ENCODE measurements around the gene CORO1C. TPM values are rescaled to one million over a fixed set of nuclear protein-coding genes. Genes with fewer than 3 reads are reported as not detected.
A peak's percentile ranks its signal among the peaks of the same experiment; 100 is the strongest.

The CORO1C gene
- polyA plus RNA-seq, 1 of the 3 experiments (the other 2 are of a cell fraction), result 150 TPM

DNA sequence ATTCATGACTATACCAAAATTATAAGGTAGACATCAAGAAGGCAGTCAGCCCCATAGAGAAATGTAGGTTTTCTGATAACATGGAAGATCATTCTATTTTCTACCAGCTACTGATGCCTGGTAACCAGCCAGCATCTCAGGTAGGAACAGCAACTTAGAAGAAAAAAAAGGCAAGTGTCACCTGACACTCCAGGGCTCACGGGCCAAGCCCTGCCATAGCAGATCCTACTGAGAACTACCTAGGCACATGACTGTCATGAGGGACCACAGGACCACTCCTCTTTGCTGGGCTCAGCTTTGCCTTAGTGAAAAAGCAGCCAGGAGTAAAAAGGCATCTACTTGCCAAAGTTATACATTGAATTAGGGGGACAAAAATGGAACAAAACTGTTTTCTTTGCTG, 33.4 kb downstream of the CORO1C start:
- CTCF ChIA-PET, result interaction anchor here (1.4 kb wide), 1 partner anchor 17 kb away, joined by 5 read pairs; no protein-coding TSS in a partner anchor
- H3K79me2 ChIP-seq (ENCODE audit: insufficient read depth), result peaks cover 100% of the 10 kb centered on the region
- H3K4me2 ChIP-seq, result 0 out of 2 replicates have a peak overlapping the region, but pooled peaks have one; percentile 21
- H4K20me1 ChIP-seq (ENCODE audit: insufficient read depth), result peaks cover 46% of the 10 kb centered on the region
- POLR2A ChIA-PET, result no interaction called here
- H3K9me2 ChIP-seq, result no peaks in the 10 kb centered on the region
- H3F3A ChIP-seq (replicated peaks; ENCODE audit: insufficient read depth), result peaks cover 69% of the 10 kb centered on the region
- H3K9me3 ChIP-seq, result no peaks in the 10 kb centered on the region
- H2AFZ ChIP-seq (ENCODE audit: low read depth), result no peak overlapping the region
- H3K36me3 ChIP-seq (replicated peaks in 1 of 2; ENCODE audit: control insufficient read depth in 1 of 2, insufficient read depth in 2 of 2, low read length in 1 of 2), result peaks cover 51 to 69% of the 10 kb centered on the region in 2 experiments
- TF ChIP-seq CTCF (IDR thresholded peaks at IDR 0.05) (no peak), FOXJ3 (CRISPR knock-in tag; IDR thresholded peaks at IDR 0.05) (no peak), POLR2AphosphoS5 (IDR thresholded peaks at IDR 0.05; ENCODE audit: low read depth, low read length) (no peak), TCF12 (IDR thresholded peaks at IDR 0.05) (no peak), REST (IDR thresholded peaks at IDR 0.05; ENCODE audit: low read depth, low read length) (no peak), RFX5 (IDR thresholded peaks at IDR 0.05; ENCODE audit: low read length) (no peak), RAD21 (IDR thresholded peaks at IDR 0.05; ENCODE audit: low read length) (no peak), EZH2phosphoT487 (IDR thresholded peaks at IDR 0.05; ENCODE audit: borderline replicate concordance, low read depth) (no peak), YY1 (IDR thresholded peaks at IDR 0.05; ENCODE audit: low read depth) (no peak), EP300 (IDR thresholded peaks at IDR 0.05; ENCODE audit: borderline replicate concordance in 1 of 2, low read depth in 1 of 2, low read length in 1 of 2) (no peak), JUND (IDR thresholded peaks at IDR 0.05) (no peak), GATA2 (CRISPR knock-in tag; IDR thresholded peaks at IDR 0.05) (no peak), NFIC (IDR thresholded peaks at IDR 0.05; ENCODE audit: borderline replicate concordance) (no peak)
- TF ChIP-seq, protein P1, sequence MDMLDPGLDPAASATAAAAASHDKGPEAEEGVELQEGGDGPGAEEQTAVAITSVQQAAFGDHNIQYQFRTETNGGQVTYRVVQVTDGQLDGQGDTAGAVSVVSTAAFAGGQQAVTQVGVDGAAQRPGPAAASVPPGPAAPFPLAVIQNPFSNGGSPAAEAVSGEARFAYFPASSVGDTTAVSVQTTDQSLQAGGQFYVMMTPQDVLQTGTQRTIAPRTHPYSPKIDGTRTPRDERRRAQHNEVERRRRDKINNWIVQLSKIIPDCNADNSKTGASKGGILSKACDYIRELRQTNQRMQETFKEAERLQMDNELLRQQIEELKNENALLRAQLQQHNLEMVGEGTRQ (IDR thresholded peaks at IDR 0.05; ENCODE audit: borderline replicate concordance, low read depth, low read length), result no peak
- H3K9ac ChIP-seq, result no peak overlapping the region
- 86% methylated on average over 1 of the region's 1 CpG for WGBS (ENCODE audit: low lambda C conversion rate)
- H3K27ac ChIP-seq (ENCODE audit: low read depth in 2 of 2, low read length in 1 of 2), result peak overlapping the region in 1 of 2 experiments; percentile 99; a peak in 2 of 4 replicates
- H3K4me1 ChIP-seq (ENCODE audit: control insufficient read depth in 1 of 2, insufficient read depth in 2 of 2, low read depth in 1 of 2, low read length in 1 of 2), result peaks cover 31 to 66% of the 10 kb centered on the region in 2 experiments
- no peak overlapping the region for H3K4me3 ChIP-seq (ENCODE audit: low read depth in 2 of 2, low read length in 1 of 2)
- no peaks in the 10 kb centered on the region for H3K27me3 ChIP-seq (ENCODE audit: insufficient read depth)
- DNase-seq, result no peak
